ENCODE measurements around the gene KIF23.

The KIF23 gene

GRCh38 chr15:69468241-69469121 is 54.3 kb downstream of the KIF23 start:
- peak; percentile 75 to 81 for DNase-seq

DNA sequence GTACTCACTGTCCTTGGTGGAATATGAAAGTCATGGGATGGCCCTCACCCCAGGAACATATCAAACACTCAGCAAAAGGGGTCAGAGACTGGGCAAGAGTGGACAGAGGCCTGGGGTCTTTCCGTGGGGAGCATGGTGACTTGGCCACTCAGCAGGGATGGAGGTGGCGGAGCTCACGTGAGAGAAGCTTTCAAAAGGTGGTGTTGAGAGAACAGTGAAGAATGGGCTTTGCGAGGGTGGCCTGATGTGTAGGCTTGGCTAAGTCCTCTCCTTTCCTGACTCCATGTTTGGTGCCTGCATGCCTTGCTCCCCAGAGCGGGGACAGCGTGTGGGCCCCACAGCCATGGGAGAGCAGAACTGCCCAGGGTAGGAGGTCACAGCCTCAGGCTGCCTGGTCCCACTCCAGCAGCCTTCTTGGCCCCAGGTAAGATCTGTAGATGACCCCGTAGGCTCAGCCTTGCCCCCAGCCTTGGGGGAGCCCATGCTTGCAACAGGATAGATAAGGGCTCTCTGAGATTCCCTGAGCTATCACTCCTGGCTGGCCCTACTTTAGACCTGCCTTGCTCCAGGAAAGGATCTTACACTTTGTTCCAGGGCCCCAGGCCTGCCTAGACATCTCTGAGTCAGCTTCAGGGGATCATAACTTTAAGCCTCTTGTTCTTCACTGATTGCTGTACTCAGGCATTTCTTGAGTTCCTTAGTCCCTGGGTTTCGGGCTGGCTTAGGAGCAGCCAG is 55.5 kb downstream of the KIF23 start:
- no peak for DNase-seq

- DNase-seq = no peak
These were observed 57.9 kb downstream of the KIF23 start for GRCh38 chr15:69472046-69472445.

DNA sequence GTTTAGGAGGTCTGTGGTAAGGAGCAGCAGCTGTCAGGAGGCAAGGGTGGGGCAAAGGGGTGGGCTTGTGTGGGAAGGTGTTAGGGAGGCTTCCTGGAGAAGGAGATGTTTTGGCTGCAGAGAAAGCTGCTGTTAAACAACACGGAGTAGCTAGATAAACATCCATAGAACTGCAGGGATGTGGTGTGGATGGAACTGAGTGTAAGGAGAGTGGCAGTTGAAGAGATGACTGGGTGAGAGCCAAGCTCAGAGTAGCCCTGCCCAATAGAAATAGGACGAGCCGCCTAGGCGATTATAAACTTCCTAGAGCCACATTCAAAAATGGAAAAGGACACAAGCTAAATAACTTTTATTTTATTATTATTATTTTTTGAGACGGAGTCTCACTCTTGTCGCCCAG is 58.4 kb downstream of the KIF23 start:
- no peak for DNase-seq

DNA sequence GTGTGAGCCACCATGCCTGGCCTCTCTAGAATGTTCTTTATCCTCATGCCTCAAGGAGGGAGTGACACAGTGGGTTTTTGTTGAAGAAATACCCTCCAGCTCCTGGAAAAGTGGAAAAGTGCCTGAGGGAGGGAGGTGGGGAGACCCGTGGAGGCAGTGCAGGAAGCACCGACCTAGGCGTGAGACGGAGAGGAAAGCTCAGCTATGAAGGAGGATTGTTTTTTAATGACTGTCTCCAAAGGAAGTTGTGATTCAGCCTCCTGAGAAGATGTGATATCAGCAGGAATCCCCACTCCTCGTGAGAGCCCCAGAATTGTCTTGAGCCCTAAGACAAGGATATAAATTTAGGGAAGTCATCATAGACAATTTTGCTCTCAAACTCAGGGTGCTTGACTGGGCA is 60.1 kb downstream of the KIF23 start:
- no peak for DNase-seq

DNA sequence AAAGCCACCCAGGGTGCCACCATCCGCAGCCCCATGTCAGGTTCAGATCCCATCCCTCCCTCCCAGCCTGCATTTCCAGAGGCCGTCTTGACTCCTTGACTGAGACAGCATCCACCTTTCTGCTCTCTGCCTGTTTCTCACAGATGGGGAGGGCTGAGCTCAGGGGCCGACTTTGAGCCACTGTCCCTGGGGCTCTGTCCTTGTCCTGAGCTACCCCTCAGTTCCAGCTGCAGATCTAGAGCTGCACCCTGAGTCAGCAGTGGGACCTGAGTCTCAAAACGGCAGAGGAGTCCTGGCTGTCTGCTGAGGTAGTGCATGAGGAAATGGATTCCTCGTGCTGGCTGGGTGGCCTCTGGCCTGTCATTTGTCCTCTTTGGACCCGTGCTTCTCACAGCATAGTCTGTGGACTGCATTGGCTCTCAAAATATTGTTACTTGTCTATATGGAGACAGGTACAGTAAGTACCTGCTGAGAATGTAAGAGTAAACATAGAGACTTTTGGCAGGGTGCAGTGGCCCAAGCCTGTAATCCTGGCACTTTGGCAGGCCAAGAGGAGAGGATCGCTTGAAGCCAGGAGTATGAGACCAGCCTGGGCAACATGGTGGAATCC is 60.8 kb downstream of the KIF23 start:
- no peak for DNase-seq

DNA sequence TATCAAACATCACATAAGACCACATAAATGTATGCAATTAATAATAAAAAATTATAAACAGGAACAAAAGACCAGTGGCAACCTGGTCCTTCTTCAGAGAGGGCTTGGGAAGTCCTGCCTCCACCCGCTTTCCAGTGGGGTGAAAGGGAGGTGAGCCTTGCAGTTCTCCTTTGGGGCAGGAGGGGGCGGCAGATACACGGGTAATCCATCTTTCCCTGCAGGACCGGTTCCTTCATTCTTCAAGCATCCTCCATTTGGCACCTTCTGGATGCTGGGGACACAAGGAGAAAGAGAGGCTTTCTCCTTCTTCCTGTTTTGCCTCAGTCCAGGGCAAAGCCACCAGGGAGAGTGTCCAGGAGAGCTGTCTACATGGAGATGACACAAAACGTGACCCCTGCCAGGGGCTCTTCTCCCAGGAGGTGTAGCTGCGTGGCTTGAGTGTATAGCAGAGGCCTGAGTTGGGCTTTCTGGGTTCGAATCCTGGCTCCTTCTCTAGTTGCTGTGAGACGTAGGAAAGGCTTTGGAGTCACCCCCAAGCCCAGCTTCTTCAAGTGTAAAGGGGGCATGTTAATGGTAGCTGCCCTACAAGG is 61.7 kb downstream of the KIF23 start:
- peak; percentile 84 to 85 for DNase-seq

- DNase-seq = no peak
These were observed 62.7 kb downstream of the KIF23 start for GRCh38 chr15:69476704-69477473.

- peak; percentile 55 to 61 for DNase-seq
These were observed 64.2 kb downstream of the KIF23 start for GRCh38 chr15:69478259-69478781.

- no peak for DNase-seq
These were observed 64.9 kb downstream of the KIF23 start for GRCh38 chr15:69479081-69479480.

GRCh38 chr15:69479971-69480370 is 65.8 kb downstream of the KIF23 start:
- no peak for DNase-seq

DNA sequence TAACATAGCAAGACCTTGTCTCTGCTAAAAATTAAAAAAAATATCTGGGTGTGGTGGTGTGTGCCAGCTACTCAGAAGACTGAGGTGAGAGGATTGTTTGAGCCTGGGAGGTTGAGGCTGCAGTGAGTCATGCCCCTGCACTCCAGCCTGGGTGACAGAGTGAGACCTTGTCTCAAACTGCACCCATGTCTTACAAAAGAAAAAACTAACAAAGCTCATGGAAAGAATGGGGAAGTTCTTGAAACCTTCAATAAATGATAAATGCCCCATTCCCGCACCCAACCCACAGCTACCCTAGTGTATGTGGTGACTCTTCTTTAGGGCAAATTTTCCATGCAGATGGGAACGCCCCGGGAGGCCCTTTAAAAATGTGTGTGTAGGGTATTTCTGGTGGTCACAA is 66.8 kb downstream of the KIF23 start:
- DNase-seq = no peak

GRCh38 chr15:69482686-69483256 is 68.6 kb downstream of the KIF23 start:
- no peak for DNase-seq

DNA sequence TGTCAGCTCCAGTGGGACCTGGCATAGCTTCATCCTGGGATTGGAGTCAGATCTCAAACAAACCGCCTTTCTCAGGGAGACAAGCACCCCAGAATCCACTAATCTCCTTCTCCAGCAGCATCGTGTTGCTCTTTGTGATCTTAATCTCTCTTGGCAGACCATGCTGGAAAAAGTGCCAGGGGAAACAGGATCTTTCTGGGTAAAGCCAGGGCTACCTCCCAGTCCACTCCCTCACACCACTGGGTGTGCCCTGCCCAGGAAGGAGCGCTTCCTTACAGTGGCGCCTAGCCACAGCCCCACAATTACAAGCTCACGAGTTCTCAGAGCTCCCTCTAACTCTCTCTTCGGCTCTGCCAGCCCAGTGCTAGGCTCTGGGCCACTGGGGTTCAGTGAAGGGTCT is 70.7 kb downstream of the KIF23 start:
- DNase-seq = no peak

- no peak for DNase-seq
These were observed 72.4 kb downstream of the KIF23 start for GRCh38 chr15:69486481-69487110.

DNA sequence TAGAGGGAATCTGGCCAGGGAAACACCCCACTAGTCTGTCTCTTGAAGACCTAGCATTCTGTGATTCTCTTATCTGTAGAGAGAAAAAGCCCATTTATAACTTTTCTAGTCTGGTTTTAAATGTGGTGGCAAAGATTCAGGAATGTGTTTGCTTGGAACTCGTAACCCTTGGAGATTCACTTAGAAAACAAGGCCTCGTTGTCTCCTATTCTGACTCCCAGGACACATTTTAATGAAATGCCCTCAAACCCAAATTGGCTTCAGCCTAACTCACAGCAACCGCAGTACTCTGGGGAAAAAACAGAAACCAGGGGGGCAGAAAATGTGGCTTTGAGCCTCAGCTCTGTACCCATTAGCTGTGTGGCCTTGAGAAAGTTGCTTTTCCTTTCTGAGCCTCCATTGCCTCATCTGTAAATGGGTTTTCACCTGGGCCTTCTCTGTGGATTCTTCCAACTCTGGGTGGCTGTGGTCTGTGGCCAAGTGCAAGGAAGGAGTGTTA is 75.0 kb downstream of the KIF23 start:
- no peak for DNase-seq

DNA sequence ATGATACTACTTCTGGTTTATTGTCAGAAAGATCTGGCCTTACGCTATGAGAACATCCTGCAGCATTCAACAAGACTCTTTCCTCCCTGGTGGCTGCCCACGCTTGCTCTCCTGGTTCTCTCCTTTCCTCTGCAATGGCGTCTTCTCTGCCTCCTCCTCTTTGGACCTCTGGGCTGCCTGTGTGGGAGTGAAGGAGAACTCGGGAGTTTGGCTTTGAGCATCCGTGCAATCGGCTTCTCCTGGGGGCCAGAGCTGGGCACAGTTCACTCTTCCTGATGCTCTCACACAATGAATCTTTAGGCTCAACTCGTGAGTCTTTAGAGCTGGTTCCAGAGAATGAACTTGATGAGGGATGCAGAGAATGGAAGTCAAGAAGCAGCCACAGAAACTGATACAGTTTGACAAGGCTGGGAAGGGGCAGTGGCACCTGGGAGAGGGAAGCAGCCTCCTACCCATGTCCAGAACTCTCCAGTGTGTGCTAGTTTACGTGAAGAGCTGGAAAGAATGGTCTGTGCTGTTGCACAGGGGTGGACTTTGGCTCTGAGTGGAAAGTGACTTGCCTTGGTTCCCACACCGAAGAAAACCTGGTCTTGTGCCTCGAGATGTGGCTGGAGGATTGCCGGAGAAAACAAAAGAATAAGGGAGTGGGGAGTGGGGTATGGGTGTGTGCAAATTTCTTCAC is 76.3 kb downstream of the KIF23 start:
- no peak for DNase-seq

DNA sequence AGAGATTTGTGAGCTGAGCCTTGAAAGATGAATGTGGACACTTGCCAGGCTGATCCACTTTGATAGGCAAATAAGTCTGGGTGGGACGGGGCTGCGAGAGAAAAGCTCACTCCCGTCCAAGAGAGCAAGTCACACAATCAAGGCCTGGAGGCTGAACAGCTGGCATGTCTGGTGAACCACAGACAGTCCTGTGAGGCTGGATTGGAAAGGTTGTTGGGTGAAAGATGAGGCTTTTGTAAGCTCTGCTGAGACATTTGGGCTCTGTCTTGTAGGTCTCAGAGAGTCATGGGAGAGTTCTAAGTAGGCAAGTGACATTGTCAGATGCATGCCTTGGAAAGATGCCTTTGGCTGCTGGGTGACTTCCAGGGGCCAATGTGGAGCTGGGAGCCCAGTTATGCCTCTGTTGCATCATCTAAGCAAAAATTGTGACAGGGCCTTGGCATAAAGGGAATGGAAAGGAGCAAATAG is 76.9 kb downstream of the KIF23 start:
- DNase-seq = no peak

GRCh38 chr15:69493406-69493805 is 79.3 kb downstream of the KIF23 start:
- DNase-seq = no peak

- no peak for DNase-seq
These were observed 81.9 kb downstream of the KIF23 start for GRCh38 chr15:69496001-69496400.

DNA sequence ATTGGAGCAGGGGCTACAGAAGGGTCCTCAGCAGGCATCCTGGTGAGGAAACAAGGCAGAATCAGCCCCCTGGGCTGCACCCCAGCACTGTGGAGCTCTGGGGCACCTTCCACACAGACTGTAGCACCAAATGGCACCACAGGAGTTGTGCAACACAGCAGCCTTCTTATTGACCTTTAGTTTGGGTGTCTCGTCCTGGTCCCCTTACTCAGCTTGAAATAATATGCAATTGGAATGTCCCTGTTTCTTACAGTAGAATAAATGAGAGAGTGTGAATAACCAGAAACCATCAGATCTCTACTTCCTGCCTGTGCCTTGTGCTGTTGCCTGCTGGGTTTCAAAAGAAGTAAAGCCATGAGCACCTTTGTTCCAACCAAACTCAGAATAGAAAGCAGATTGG is 82.9 kb downstream of the KIF23 start:
- DNase-seq = no peak

Measured in activated CD4-positive, alpha-beta T cell treated with anti-CD3 and anti-CD28 coated beads, Interleukin-2, amount 50 U/mL, for 48 hours (primary cell).